Kidney epithelial cell (primary cell): ENCODE data around the gene NEK5. TPM values are rescaled to one million over a fixed set of nuclear protein-coding genes. Genes with fewer than 3 reads are reported as not detected.

Experiments
- DNase-seq: peaks from one replicate; pipeline ENCODE4 v3.0.0-alpha.2; 2010; ENCODE audit warnings: low read depth
- H3K27me3 ChIP-seq: 2 replicates; pipeline ENCODE4 v1.6.0; 2011; ENCODE audit warnings: low read length; ENCODE audit not compliant: control insufficient read depth, insufficient read depth
- H3K36me3 ChIP-seq: 2 replicates; pipeline ENCODE4 v1.5.1; 2011; ENCODE audit warnings: low read length; ENCODE audit not compliant: control insufficient read depth, insufficient read depth
- H3K4me3 ChIP-seq: 2 replicates; pipeline ENCODE4 v1.5.1; 2011; ENCODE audit warnings: low read depth, mild to moderate bottlenecking, control low read depth, low read length
- CTCF ChIP-seq: IDR thresholded peaks from 2 replicates; pipeline ENCODE4 v1.5.1; 2011; ENCODE audit warnings: mild to moderate bottlenecking, moderate library complexity, low read length, control low read depth, inconsistent platforms; ENCODE audit not compliant: insufficient read depth, poor library complexity, severe bottlenecking
- total RNA-seq: library from RNA; depleted of rRNA; stranded (reverse); fragments of >200 nt; gene quantifications from 2 replicates; pipeline ENCODE4 v1.2.3, GENCODE V29; 2015

The NEK5 gene
- total RNA-seq, 1 donor from 2014 or later: 0.33 TPM

GRCh38 chr13:51988988-51989618 is 139.8 kb downstream of the NEK5 start:
- no peak for TF ChIP-seq CTCF
- DNase-seq: no peak
- no peaks in the 10 kb centered on the region for H3K27me3 ChIP-seq
- H3K4me3 ChIP-seq: no peak overlapping the region
- H3K36me3 ChIP-seq: no peaks in the 10 kb centered on the region

Other genes starting within 250 kb of the NEK5 start
- gene ATP7B, start 117.6 kb downstream of the NEK5 start, total RNA-seq: 11.2 and 11.4 TPM in 2 replicates
- gene ALG11, start 116.7 kb downstream of the NEK5 start, total RNA-seq: 15.5 and 18.1 TPM in 2 replicates
- 18.3 and 19.6 TPM in 2 replicates for gene UTP14C, start 104.4 kb downstream of the NEK5 start, total RNA-seq
- gene NEK3, start 30.5 kb upstream of the NEK5 start, total RNA-seq: 9.4 and 9.9 TPM in 2 replicates